Posterior cingulate gyrus (tissue), 11 donors: ENCODE results near the gene OR10V1.

Source experiments
- DNase-seq, 10 donors: peaks; one replicate each; pipeline versions ENCODE4 v3.0.0 to v3.0.0-alpha.2; 2020 to 2021; ENCODE audit warnings: mixed read lengths in 3 of 10
- intact Hi-C: fragments of 100-400 bp; cut with DNase I; formaldehyde crosslinking; loops from one replicate; pipeline ENCODE4 v1.15.1; 2023

Gene OR10V1

GRCh38 chr11:59713745-59714144 lies at the start of gene OR10V1:
Gene OR10V1 (minus strand): TSS chr11:59713845. CDS start chr11:59713845, 0 bp downstream.
- intact Hi-C loops: no loop called here

DNA sequence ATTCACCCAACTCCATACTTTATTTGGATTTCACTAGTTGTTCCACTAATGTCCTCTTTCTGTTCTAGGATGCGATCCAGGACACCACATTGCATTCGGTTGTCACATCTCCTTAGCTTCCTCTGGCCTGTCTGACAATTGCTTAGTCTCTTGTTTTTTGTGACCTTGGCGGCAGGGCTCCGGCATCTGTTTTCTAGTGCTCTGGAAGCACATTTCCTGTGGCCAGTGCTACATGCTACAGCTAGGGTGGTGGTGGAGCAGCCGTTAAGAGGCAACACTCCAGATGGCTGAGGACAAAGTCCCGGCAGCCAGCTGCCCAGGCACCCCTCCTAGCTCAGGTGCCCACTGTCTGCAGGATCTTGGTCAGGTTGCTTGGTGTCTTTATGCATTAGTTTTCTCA lies 48.3 kb upstream of the OR10V1 start:
- intact Hi-C loops: no loop called here
- DNase-seq: peak in 1 of 10 donors; percentile 70

More at GRCh38 chr11:59713745-59714144, at the start of gene OR10V1:
- no peak for DNase-seq

GRCh38 chr11:59760771-59761170 lies 47.1 kb upstream of the OR10V1 start:
- intact Hi-C loops: no loop called here
- no peak for DNase-seq

GRCh38 chr11:59759900-59760299 lies 46.3 kb upstream of the OR10V1 start:
- intact Hi-C loops: loop anchor here (10.0 kb wide), 2 partner anchors 145 to 205 kb away; partner anchors contain the start of gene OSBP
- DNase-seq: no peak

DNA sequence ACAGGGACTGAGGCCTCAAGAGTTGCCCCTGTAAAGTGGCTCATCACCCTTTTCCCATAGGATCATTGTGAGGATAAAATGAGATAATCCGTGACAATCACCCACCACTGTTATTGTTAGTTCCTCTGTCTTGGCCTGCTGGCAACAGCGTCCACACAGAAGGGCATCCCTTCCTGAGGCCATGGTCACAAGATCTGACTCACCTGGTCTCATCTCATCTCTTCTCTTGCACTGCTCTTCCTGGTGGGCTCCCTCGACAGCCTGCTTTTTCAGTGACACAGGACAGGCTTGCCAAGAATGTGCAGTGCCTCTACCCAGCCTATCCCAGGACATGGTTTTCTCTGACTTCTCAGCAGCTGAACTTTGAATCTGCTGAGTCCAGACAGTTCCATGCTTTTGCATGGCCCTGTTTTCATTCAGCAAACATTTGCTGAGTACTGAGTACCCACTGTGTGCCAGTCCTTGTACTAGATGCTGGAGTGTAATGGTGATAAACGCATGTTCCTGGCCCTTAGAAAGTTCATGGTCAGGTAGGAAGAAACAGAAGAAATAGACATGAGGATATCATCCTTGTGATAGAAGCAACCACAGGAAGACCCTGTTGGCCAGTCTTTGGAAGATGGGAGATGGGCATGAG lies 44.9 kb upstream of the OR10V1 start:
- DNase-seq: peak in 1 of 10 donors; percentile 19
- intact Hi-C loops: loop anchor here (10.0 kb wide), 2 partner anchors 144 to 204 kb away; partner anchors contain the start of gene OSBP

- intact Hi-C loops: loop anchor here (10.0 kb wide), 2 partner anchors 142 to 202 kb away; partner anchors contain the start of gene OSBP
- DNase-seq: peak in 1 of 10 donors; percentile 65
Observed at GRCh38 chr11:59756845-59757244, 43.2 kb upstream of the OR10V1 start.

GRCh38 chr11:59756558-59756840 lies 42.9 kb upstream of the OR10V1 start:
- no peak for DNase-seq
- intact Hi-C loops: loop anchor here (10.0 kb wide), 2 partner anchors 142 to 202 kb away; partner anchors contain the start of gene OSBP

DNA sequence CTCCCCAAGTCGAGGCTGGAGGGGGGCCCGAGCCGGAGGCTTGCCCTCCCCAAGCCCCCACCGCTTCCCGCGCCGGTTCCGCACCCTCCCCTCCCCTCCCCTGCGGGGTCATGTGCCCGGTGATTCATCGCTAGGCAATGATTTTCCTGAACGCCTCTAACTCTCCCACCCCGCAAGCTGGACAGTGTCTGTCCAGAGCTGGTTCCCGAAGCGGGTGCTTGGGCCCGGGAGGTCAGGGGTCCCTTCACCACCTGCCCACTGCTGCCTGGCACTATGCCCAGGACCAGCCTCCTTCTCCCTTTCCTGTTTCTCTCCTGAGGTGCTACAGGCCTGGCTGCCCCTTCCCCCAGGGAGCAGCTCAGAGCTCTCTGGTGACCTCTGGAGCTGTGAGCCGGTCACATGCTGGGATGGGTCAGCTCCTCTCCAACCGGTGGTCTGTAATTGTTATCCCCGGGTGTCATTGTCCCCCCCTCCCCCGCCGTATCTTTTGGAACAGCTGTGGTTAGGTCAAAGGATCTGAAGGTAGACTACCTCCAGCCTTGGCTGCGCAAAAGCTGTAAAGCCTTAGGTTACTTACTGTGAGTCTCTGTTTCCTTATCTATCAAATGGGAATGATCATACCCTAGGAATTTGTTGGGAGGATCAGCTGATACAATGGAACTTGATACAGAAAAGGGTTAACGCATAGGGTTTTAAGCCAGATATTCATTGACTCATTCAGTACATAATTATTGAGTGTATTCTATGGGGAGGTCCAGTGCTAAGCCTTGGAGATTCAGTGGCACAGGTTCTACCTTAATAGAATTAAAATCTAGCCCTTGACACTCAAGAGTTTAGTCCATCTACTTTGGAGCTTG lies 42.3 kb upstream of the OR10V1 start:
- intact Hi-C loops: loop anchor here (1.0 to 10.0 kb wide), 3 partner anchors 87 to 201 kb away; partner anchors contain the start of genes OSBP and PATL1
- peak; percentile 48 to 95 (median 72) for DNase-seq

DNA sequence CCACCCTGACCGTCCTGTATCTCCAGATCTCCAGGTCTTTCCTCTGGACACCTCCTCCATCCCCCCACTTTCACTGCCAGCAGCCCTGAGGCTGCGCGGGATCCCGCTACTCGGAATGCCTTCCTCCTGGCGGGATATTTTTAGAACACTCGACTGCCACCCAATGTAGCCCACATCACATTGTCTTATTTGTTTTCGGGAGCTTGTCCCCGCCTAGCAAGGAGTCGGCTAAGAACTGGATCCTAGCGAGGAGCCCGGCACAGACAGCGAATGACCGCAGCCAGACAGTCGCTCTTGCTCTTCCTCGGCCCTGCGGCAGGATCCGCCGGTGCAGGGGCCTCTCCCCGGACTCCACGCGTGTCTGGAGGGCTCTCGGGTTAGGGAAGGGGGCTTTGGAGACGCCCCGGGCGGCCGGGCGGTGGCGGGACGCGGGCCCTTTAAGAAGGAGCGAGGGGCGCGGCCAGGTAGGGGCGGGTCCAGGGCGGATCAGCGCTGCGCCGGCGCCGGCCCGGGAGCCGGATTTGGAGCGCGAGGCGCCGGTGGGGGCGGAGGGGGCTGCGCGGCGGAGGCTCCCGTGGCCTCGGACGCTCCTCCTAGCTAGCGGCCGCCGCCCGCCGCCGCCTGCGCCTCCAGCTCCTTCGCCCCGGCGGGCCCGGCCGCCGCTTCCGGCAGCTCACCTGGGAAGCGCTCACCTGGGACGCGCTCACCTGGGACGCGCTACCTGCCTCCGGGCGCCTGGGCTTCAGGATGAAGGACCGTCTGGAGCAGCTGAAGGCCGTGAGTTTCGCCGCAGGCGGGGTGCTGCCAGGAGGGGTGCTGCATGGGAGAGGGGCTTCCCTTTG lies 41.4 kb upstream of the OR10V1 start, which contains the start of gene STX3:
TSS of gene STX3 (plus strand) at position 518 of the 842 bp plus-strand sequence. CDS start at position 748, 230 bp downstream.
- intact Hi-C loops: loop anchor here (1.0 to 10.0 kb wide), 4 partner anchors 47 to 200 kb away; partner anchors contain the start of genes OSBP and PATL1
- DNase-seq: peak; percentile 24 to 94 (median 60)

DNA sequence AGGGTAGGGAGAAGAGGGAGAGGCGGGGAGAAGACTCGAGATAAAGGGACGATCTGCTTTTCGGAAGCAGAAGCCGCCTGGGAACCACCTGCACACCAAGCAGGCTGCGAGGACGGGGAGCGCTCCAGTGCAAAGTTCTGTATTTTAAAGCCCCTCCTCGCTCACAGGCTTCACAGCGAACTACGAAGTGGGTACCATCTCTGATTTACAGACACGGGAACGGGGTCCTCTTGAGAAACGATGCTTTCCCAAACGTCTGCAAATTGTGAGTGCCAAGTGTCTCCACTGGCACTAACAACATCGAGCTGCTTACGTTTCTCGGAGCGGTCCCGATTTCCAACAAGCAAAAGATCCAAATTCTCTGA lies 40.8 kb upstream of the OR10V1 start:
- DNase-seq: peak in 4 of 10 donors; percentile 9 to 75 (median 38)
- intact Hi-C loops: loop anchor here (1.0 to 10.0 kb wide), 3 partner anchors 48 to 200 kb away; partner anchors contain the start of gene OSBP

GRCh38 chr11:59753650-59754493 lies 40.2 kb upstream of the OR10V1 start:
- DNase-seq: peak; percentile 76 to 98 (median 90)
- intact Hi-C loops: loop anchor here (1.0 to 10.0 kb wide), 3 partner anchors 48 to 199 kb away; partner anchors contain the start of gene OSBP

DNA sequence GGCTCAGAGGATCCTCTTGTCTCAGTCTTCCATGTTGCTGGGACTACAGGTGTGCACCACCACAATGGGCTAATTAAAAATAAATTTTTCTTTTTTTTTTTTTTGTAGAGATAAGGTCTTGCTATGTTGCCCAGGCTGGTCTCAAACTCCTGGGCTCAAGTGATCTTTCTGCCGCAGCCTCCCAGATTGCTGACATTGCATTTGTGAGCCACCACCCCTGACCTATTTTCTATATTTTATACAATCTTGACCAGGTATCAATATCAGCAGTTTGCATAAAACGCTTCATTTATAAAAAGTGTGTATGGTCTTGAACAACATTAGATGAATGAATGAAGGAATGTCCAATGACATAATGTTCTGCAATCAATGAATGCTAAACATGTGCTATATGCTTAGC lies 32.5 kb upstream of the OR10V1 start:
- intact Hi-C loops: no loop called here
- DNase-seq: no peak

DNA sequence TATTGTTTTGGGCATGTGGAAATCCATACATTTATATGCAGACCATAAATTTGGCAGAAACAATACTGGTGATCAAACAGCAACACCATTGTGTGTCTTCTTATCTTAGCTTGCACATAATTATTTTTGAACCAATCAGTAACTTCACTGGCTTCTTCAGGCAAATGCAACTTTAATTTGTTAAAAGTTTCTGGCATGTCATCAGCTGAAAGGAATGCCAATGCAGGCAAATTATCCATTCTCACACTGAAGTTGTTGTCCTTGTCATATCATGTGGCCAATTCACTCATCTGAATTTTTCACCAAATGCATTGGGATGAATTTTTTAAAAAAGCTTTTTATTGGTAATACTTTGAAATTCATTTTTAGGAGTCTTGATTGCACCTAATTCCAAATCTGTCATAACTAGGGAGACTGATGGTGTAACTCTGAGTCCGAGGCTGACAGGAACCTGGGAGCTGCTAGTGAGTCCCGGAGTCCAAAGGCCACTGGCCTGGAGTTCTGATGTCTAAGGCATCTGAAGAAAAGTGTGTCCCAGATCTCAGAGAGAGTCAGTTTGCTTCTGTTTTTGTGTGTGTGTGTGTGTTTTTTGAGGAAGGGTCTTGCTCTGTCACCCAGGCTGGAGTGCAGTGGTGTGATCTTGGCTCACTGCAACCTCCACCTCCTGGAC lies 17.4 kb upstream of the OR10V1 start:
- DNase-seq: no peak
- intact Hi-C loops: no loop called here

- no peak for DNase-seq
- intact Hi-C loops: no loop called here
Observed at GRCh38 chr11:59729834-59730233, 16.2 kb upstream of the OR10V1 start.

GRCh38 chr11:59728913-59729312 lies 15.3 kb upstream of the OR10V1 start:
- no peak for DNase-seq
- intact Hi-C loops: no loop called here

GRCh38 chr11:59728154-59728553 lies 14.5 kb upstream of the OR10V1 start:
- intact Hi-C loops: no loop called here
- DNase-seq: no peak

DNA sequence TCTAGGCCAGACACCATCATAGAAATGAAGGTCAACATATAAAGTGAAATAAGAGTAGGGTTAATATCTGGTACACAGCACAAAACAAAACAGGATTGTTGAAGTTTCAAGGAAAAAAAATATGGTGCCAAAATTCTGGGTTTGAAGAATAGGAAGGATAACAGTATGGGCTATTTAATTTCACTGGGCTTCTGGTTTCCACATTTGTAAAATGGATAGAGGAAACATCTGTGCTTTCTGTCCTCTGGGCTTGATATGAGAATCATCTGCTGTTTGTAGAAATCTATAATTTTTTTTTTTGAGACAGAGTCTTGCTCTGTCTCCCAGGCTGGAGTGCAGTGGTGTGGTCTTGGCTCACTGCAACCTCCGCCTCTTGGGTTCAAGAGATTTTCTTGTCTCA lies 13.8 kb upstream of the OR10V1 start:
- intact Hi-C loops: no loop called here

GRCh38 chr11:59724066-59724465 lies 10.4 kb upstream of the OR10V1 start:
- DNase-seq: no peak
- intact Hi-C loops: no loop called here

More for the DNA sequence above, 13.8 kb upstream of the OR10V1 start:
- DNase-seq: no peak

DNA sequence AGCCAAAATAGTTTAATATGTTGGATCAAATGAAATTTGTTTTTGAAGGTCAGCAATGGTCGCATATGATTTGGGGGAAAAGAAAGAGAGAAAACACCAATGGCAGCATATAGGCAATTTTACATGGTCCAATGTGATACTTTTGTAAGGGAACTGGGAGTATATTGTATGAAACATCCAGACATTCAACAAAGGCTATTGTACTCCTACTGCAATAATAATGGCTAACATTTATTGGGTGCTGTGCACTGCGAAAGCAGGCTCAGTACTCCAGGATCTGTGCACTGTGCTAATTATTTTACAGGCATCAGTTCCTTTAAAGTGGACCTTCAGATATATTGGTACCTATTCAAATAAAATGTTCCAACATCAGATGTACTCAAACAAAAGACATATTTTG lies 5.9 kb upstream of the OR10V1 start:
- no peak for DNase-seq
- intact Hi-C loops: no loop called here
